Fibroblast of the aortic adventitia (primary cell): ENCODE data around the gene PDE6C. TPM values are rescaled to one million over a fixed set of nuclear protein-coding genes. Genes with fewer than 3 reads are reported as not detected.

Source experiments
- DNase-seq: peaks from one replicate; pipeline ENCODE4 v3.0.0-alpha.2; 2010; ENCODE audit warnings: low read depth
- H3K4me3 ChIP-seq: 2 replicates; pipeline ENCODE4 v1.5.1; 2011; ENCODE audit warnings: low read depth, mild to moderate bottlenecking, control low read depth, low read length, moderate library complexity
- CTCF ChIP-seq: IDR thresholded peaks from 2 replicates; pipeline ENCODE4 v1.5.1; 2011; ENCODE audit warnings: mild to moderate bottlenecking, low read length, control low read depth, inconsistent platforms; ENCODE audit not compliant: insufficient read depth
- total RNA-seq: library from RNA; depleted of rRNA; stranded (reverse); fragments of >200 nt; gene quantifications from 2 replicates; pipeline ENCODE4 v1.2.3, GENCODE V29; 2012; ENCODE audit warnings: low replicate concordance

Gene PDE6C
- total RNA-seq, 1 donor = not detected

- no peak for TF ChIP-seq CTCF
- H3K4me3 ChIP-seq = no peak overlapping the region
- no peak for DNase-seq
Measured at GRCh38 chr10:93672022-93672678, 59.8 kb downstream of the PDE6C start.

GRCh38 chr10:93672890-93673289 lies 60.6 kb downstream of the PDE6C start:
- no peak for TF ChIP-seq CTCF
- DNase-seq = no peak
- H3K4me3 ChIP-seq = no peak overlapping the region

- no peak for DNase-seq
- TF ChIP-seq CTCF = no peak
- H3K4me3 ChIP-seq = no peak overlapping the region
Measured at GRCh38 chr10:93673791-93674190, 61.5 kb downstream of the PDE6C start.

GRCh38 chr10:93678386-93678785 lies 66.0 kb downstream of the PDE6C start:
- TF ChIP-seq CTCF = no peak
- no peak overlapping the region for H3K4me3 ChIP-seq
- DNase-seq = no peak

- DNase-seq = no peak
- no peak overlapping the region for H3K4me3 ChIP-seq
- no peak for TF ChIP-seq CTCF
Measured at GRCh38 chr10:93678805-93679587, 66.7 kb downstream of the PDE6C start.

DNA sequence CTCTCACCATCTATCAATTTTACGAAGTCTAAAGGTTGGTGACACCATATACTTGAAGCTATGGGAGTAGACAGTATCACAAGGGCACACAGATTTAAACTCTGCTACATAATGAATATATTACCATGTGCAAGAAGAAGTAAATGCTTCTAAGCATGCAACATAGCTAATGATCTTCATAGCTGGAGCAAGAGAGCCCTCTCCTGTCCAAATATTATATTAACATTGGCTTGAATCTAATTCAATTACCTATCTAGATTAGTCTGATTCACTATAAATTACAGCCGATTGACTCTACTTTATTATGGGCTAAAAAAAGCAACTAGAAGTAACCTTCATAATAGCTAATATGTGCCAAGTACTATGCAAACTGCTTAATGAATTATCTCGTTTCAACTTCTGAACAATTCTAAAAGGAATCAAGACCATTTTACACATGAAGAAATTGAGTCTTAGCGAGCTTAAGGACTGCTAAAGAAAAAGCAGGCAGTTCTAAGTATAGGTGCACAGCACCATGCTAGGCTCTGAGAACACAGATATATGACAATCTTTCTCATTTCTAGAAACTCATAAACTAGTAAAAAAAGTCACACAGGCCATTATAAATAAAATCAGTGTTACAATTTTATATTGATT lies 68.2 kb downstream of the PDE6C start:
- no peak overlapping the region for H3K4me3 ChIP-seq
- peak; percentile 70 for DNase-seq
- peak; percentile 34 for TF ChIP-seq CTCF
